Upper lobe of left lung (tissue), 4 donors: ENCODE data around the gene MED13L.

Source experiments
- EP300 ChIP-seq, 4 donors: sonication (generic); formaldehyde crosslinking; IDR thresholded peaks; one replicate each; pipeline ENCODE4 v1.5.1; 2017; ENCODE audit warnings: antibody characterized with exemption in 4 of 4, control low read depth in 2 of 4
- POLR2A ChIP-seq, 4 donors: fragments of 450-650 bp; IDR thresholded peaks; one replicate each; pipeline ENCODE4 v1.5.1; 2016 to 2017; ENCODE audit warnings: antibody characterized with exemption in 4 of 4, mild to moderate bottlenecking in 2 of 4
- TF ChIP-seq, protein P1 (sequence below), 6 experiments: fragments of 450-650 bp in 4 of 6; fragments of 200-600 bp in 2 of 6; sonication (generic) in 2 of 6; IDR thresholded peaks; one replicate each; pipeline ENCODE4 v1.5.1; 2016 to 2019; ENCODE audit warnings: antibody characterized with exemption in 6 of 6

DNA sequence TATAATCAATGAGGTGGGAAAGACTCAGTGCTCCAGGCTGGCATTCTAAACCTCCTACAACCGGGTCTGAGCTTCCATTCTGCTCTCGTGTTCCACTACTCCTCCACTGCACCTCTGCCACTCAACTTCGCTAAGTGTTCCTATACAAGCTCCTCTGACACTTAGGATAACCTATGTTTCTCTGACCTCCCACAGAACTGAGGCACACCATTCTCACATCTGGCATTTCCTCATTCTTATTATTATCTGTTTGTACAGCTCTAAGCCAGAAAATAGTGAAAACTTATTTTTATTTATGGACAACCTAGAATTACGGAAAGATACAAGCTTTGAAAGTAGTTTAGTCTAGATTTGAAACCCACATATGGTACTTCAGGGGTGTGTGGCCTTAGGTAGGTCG, 127.0 kb downstream of the MED13L start:
- TF ChIP-seq POLR2A (IDR thresholded peaks at IDR 0.05) (no peak), EP300 (IDR thresholded peaks at IDR 0.05) (no peak)
- TF ChIP-seq, protein P1, sequence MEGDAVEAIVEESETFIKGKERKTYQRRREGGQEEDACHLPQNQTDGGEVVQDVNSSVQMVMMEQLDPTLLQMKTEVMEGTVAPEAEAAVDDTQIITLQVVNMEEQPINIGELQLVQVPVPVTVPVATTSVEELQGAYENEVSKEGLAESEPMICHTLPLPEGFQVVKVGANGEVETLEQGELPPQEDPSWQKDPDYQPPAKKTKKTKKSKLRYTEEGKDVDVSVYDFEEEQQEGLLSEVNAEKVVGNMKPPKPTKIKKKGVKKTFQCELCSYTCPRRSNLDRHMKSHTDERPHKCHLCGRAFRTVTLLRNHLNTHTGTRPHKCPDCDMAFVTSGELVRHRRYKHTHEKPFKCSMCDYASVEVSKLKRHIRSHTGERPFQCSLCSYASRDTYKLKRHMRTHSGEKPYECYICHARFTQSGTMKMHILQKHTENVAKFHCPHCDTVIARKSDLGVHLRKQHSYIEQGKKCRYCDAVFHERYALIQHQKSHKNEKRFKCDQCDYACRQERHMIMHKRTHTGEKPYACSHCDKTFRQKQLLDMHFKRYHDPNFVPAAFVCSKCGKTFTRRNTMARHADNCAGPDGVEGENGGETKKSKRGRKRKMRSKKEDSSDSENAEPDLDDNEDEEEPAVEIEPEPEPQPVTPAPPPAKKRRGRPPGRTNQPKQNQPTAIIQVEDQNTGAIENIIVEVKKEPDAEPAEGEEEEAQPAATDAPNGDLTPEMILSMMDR (IDR thresholded peaks at IDR 0.05), result no peak
